Measurements from ENCODE around the gene TET1.
A peak's percentile ranks its signal among the peaks of the same experiment; 100 is the strongest.

The TET1 gene

GRCh38 chr10:68586606-68587305 lies 26.6 kb downstream of the TET1 start:
- DNase-seq (ENCODE audit: extremely low read depth, low read depth) = peak; percentile 5

DNA sequence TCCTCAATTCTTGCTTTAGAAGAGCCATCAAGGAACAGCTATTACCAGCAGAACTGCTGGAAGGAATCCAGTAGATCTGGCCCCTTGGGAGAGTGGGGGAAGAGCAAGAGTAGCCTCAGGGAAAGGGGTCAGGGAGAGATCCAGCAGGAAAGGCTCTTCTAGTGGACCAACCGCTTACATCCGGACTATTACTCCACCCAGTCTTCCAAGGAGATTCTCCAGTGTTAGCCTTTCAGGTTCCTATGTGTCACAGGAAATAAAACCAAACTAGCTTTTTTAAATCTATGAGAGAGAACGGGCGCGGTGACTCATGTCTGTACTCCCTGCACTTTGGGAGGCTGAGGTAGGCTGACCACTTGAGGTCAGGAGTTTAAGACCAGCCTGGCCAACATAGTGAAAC lies 34.3 kb downstream of the TET1 start:
- DNase-seq (ENCODE audit: extremely low read depth, low read depth) = no peak
- TF ChIP-seq, protein P1, sequence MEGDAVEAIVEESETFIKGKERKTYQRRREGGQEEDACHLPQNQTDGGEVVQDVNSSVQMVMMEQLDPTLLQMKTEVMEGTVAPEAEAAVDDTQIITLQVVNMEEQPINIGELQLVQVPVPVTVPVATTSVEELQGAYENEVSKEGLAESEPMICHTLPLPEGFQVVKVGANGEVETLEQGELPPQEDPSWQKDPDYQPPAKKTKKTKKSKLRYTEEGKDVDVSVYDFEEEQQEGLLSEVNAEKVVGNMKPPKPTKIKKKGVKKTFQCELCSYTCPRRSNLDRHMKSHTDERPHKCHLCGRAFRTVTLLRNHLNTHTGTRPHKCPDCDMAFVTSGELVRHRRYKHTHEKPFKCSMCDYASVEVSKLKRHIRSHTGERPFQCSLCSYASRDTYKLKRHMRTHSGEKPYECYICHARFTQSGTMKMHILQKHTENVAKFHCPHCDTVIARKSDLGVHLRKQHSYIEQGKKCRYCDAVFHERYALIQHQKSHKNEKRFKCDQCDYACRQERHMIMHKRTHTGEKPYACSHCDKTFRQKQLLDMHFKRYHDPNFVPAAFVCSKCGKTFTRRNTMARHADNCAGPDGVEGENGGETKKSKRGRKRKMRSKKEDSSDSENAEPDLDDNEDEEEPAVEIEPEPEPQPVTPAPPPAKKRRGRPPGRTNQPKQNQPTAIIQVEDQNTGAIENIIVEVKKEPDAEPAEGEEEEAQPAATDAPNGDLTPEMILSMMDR (IDR thresholded peaks at IDR 0.05; ENCODE audit: low read depth, low read length, missing control alignments) = no peak
- H3K4me3 ChIP-seq (replicated peaks; ENCODE audit: low read depth, low read length) = no peak overlapping the region

More at GRCh38 chr10:68586606-68587305, 26.6 kb downstream of the TET1 start:
- TF ChIP-seq, protein P1 (IDR thresholded peaks at IDR 0.05; ENCODE audit: low read depth, low read length, missing control alignments) = no peak
- no peak overlapping the region for H3K4me3 ChIP-seq (replicated peaks; ENCODE audit: low read depth, low read length)

DNA sequence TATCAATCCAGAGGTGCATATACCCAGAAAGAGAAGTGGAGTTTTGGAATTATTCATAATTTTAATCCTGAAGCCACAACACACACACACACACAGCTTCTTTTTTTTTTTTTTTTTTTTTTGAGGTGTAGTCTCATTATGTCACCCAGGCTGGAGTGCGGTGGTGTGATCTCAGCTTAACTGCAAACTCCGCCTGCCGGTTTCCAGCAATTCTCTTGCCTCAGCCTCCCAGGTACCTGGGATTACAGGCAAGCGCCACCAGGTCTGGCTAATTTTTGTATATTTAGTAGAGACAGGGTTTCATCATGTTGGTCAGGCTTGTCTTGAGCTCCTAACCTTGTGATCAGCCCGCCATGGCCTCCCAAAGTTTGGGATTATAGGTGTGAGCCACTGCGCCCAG lies 35.4 kb downstream of the TET1 start:
- H3K4me3 ChIP-seq (replicated peaks; ENCODE audit: low read depth, low read length) = no peak overlapping the region
- TF ChIP-seq, protein P1 (IDR thresholded peaks at IDR 0.05; ENCODE audit: low read depth, low read length, missing control alignments) = no peak
- no peak for DNase-seq (ENCODE audit: extremely low read depth, low read depth)

DNA sequence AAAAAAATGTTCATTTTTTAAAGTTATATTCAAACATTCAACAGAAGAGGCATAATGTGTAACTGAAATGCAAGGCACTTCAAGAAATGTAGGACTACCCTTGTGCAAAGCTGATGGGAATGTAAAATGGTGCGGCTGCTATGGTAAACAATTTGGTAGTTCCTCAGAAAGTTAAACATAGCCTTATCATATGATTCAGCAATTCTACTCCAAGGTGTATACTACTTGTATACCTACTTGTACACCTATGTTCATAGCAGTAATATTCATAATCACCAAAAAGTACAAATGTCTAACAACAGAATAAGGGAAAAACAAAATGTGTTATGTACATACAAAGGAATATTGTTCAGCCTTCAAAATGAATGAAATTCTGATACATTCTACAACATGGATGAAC lies 37.3 kb downstream of the TET1 start:
- TF ChIP-seq, protein P1 (IDR thresholded peaks at IDR 0.05; ENCODE audit: low read depth, low read length, missing control alignments) = no peak
- no peak overlapping the region for H3K4me3 ChIP-seq (replicated peaks; ENCODE audit: low read depth, low read length)
- DNase-seq (ENCODE audit: extremely low read depth, low read depth) = no peak

GRCh38 chr10:68598978-68599770 lies 39.0 kb downstream of the TET1 start:
- H3K4me3 ChIP-seq (replicated peaks; ENCODE audit: low read depth, low read length) = peak overlapping the region; percentile 41
- DNase-seq (ENCODE audit: extremely low read depth, low read depth) = no peak
- TF ChIP-seq, protein P1 (IDR thresholded peaks at IDR 0.05; ENCODE audit: low read depth, low read length, missing control alignments) = no peak

- H3K4me3 ChIP-seq (replicated peaks; ENCODE audit: low read depth, low read length) = peak overlapping the region; percentile 41
- DNase-seq (ENCODE audit: extremely low read depth, low read depth) = no peak
- TF ChIP-seq, protein P1 (IDR thresholded peaks at IDR 0.05; ENCODE audit: low read depth, low read length, missing control alignments) = no peak
Measured at GRCh38 chr10:68599771-68600040, 39.6 kb downstream of the TET1 start.
